GM18861 (cell line): ENCODE results near the gene FGF22.
"Not testable (repeated sequence)": the region's sequence is repeated elsewhere in the genome, so short reads cannot be mapped to it uniquely, and the experiment has no call there.

ENCODE experiments used
- ATAC-seq: cut with Tn5 transposase; IDR thresholded peaks from one replicate; pipeline ENCODE4 v1.9.1; 2021; ENCODE audit not compliant: unreplicated experiment

FGF22 gene

GRCh38 chr19:621819-622218, 17.9 kb upstream of the FGF22 start:
- no peak for ATAC-seq

- ATAC-seq = no peak
These were observed 17.0 kb upstream of the FGF22 start for GRCh38 chr19:622666-623065.

GRCh38 chr19:623175-623916, 16.3 kb upstream of the FGF22 start:
- no peak for ATAC-seq

GRCh38 chr19:623974-624373, 15.7 kb upstream of the FGF22 start:
- no peak for ATAC-seq

GRCh38 chr19:624433-625109, 15.1 kb upstream of the FGF22 start:
- ATAC-seq = no peak

GRCh38 chr19:625257-625656, 14.4 kb upstream of the FGF22 start:
- no peak for ATAC-seq

GRCh38 chr19:626566-626965, 13.1 kb upstream of the FGF22 start:
- ATAC-seq = not testable (repeated sequence)

- ATAC-seq = no peak
These were observed 11.5 kb upstream of the FGF22 start for GRCh38 chr19:628168-628567.

GRCh38 chr19:629515-629914, 10.2 kb upstream of the FGF22 start:
- ATAC-seq = not testable (repeated sequence)

GRCh38 chr19:629961-630714, 9.5 kb upstream of the FGF22 start:
- ATAC-seq = no peak

GRCh38 chr19:632579-633067, 7.1 kb upstream of the FGF22 start:
- ATAC-seq = no peak

GRCh38 chr19:633068-633785, 6.5 kb upstream of the FGF22 start, which contains the start of gene POLRMT:
Gene POLRMT (minus strand): TSS chr19:633537. CDS start chr19:633512, 25 bp downstream.
- peak; percentile 67 for ATAC-seq

- ATAC-seq = no peak
These were observed 5.7 kb upstream of the FGF22 start for GRCh38 chr19:633786-634639.

- no peak for ATAC-seq
These were observed 4.6 kb upstream of the FGF22 start for GRCh38 chr19:634975-635652.

- ATAC-seq = no peak
These were observed 800 bp upstream of the FGF22 start for GRCh38 chr19:638906-639252.

- ATAC-seq = no peak
These were observed 481 bp downstream of the FGF22 start for GRCh38 chr19:640161-640558.

GRCh38 chr19:640606-641189, 1.0 kb downstream of the FGF22 start:
- ATAC-seq = no peak

GRCh38 chr19:641702-642101, 2.0 kb downstream of the FGF22 start:
- no peak for ATAC-seq
